Measurements from ENCODE around the gene PIGC. TPM values are rescaled to one million over a fixed set of nuclear protein-coding genes. Genes with fewer than 3 reads are reported as not detected.
A peak's percentile ranks its signal among the peaks of the same experiment; 100 is the strongest.

Gene PIGC
- total RNA-seq, 4 donors from 2014 or later = 19.0 to 24.5 (median 20.4) TPM

GRCh38 chr1:172402878-172403569 lies 40.8 kb downstream of the PIGC start:
- DNase-seq = no peak
- no peak for TF ChIP-seq POLR2A (IDR thresholded peaks at IDR 0.05)
- TF ChIP-seq CTCF (IDR thresholded peaks at IDR 0.05) = no peak
- Histone ChIP-seq H3K27me3 (no peaks in the 10 kb centered on the region), H3K4me1 (peaks cover 0 to 13% (median 5%) of the 10 kb centered on the region in 4 donors), H3K4me3 (no peak overlapping the region), H3K9me3 (no peaks in the 10 kb centered on the region), H3K36me3 (no peaks in the 10 kb centered on the region), H3K27ac (no peak overlapping the region)

GRCh38 chr1:172401892-172402291 lies 42.0 kb downstream of the PIGC start:
- no peak overlapping the region for H3K4me3 ChIP-seq
- TF ChIP-seq POLR2A (IDR thresholded peaks at IDR 0.05) (no peak), CTCF (IDR thresholded peaks at IDR 0.05) (peak in 3 of 6 experiments; percentile 6 to 33 (median 20))
- H3K9me3 ChIP-seq = no peaks in the 10 kb centered on the region
- no peaks in the 10 kb centered on the region for H3K27me3 ChIP-seq
- no peak for DNase-seq
- H3K4me1 ChIP-seq = peaks cover 0 to 15% (median 6%) of the 10 kb centered on the region in 4 donors
- no peaks in the 10 kb centered on the region for H3K36me3 ChIP-seq
- H3K27ac ChIP-seq = no peak overlapping the region

- no peaks in the 10 kb centered on the region for H3K36me3 ChIP-seq
- H3K27me3 ChIP-seq = no peaks in the 10 kb centered on the region
- no peak overlapping the region for H3K4me3 ChIP-seq
- TF ChIP-seq CTCF (IDR thresholded peaks at IDR 0.05) (no peak), POLR2A (IDR thresholded peaks at IDR 0.05) (no peak)
- no peak overlapping the region for H3K27ac ChIP-seq
- no peak for DNase-seq
- peaks cover 0 to 15% (median 6%) of the 10 kb centered on the region in 4 donors for H3K4me1 ChIP-seq
- H3K9me3 ChIP-seq = no peaks in the 10 kb centered on the region
Observed at GRCh38 chr1:172401477-172401876, 42.4 kb downstream of the PIGC start.

- Histone ChIP-seq H3K4me1 (peaks cover 0 to 15% (median 6%) of the 10 kb centered on the region in 4 donors), H3K9me3 (no peaks in the 10 kb centered on the region), H3K27ac (no peak overlapping the region), H3K27me3 (no peaks in the 10 kb centered on the region), H3K4me3 (no peak overlapping the region), H3K36me3 (no peaks in the 10 kb centered on the region)
- DNase-seq = no peak
- TF ChIP-seq CTCF (IDR thresholded peaks at IDR 0.05) = no peak
- TF ChIP-seq POLR2A (IDR thresholded peaks at IDR 0.05) = no peak
Observed at GRCh38 chr1:172400722-172401105, 43.2 kb downstream of the PIGC start.

GRCh38 chr1:172399756-172400721 lies 43.8 kb downstream of the PIGC start:
- H3K27me3 ChIP-seq = no peaks in the 10 kb centered on the region
- no peaks in the 10 kb centered on the region for H3K36me3 ChIP-seq
- TF ChIP-seq POLR2A (IDR thresholded peaks at IDR 0.05) = no peak
- no peak for TF ChIP-seq CTCF (IDR thresholded peaks at IDR 0.05)
- no peak for DNase-seq
- H3K4me1 ChIP-seq = peaks cover 0 to 15% (median 6%) of the 10 kb centered on the region in 4 donors
- peak overlapping the region in 1 of 4 donors; percentile 23 for H3K27ac ChIP-seq
- no peaks in the 10 kb centered on the region for H3K9me3 ChIP-seq
- H3K4me3 ChIP-seq = no peak overlapping the region
